Iris pigment epithelial cell (primary cell): Measurements from ENCODE around the gene GGTLC1.

ENCODE experiments used
- DNase-seq: peaks from one replicate; pipeline ENCODE4 v3.0.0-alpha.2; 2011; ENCODE audit warnings: low read depth

The GGTLC1 gene

GRCh38 chr20:23963941-23964340, 24.6 kb downstream of the GGTLC1 start:
- DNase-seq = no peak

GRCh38 chr20:23962272-23962671, 26.3 kb downstream of the GGTLC1 start:
- no peak for DNase-seq

- DNase-seq = no peak
These were observed 29.5 kb downstream of the GGTLC1 start for GRCh38 chr20:23959054-23959453.

DNA sequence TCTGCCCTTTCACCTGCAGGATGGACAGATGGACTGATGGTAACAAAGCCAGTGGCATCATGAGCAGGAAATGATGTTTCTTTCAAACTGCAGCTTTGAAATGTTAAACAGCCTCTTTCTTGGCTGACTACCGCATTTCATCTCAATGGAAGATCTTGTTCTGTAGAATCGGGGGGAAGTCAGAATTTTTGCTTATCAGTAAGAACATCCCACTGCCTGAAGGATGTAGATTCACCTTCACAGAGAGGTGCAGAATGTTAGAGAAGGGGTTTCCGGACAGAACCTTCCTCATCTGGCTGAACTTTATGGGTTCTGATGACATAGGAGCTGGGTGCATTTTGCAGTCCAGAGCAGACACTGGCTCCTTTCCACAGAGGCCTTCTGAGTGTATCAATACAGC, 32.7 kb downstream of the GGTLC1 start:
- no peak for DNase-seq

- DNase-seq = no peak
These were observed 34.4 kb downstream of the GGTLC1 start for GRCh38 chr20:23954008-23954745.

GRCh38 chr20:23946206-23946605, 42.4 kb downstream of the GGTLC1 start:
- no peak for DNase-seq

DNA sequence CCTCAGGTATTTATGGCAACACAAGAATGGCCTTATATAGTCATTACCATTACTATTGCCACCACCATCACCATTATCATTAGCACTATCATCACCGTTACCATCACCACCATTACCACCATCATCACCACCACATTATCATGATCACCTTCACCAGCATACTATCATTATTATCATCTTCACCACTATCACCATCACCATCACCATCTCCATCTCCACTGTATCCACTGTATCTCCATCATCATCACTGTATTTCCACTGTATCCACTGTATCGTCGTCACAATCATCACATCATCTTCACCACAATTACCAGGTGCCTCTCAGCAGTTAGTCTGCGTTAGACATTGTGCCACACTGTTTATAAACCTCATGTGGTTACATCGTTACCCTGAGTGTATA, 45.3 kb downstream of the GGTLC1 start:
- no peak for DNase-seq

GRCh38 chr20:23939641-23940040, 48.9 kb downstream of the GGTLC1 start:
- no peak for DNase-seq

- DNase-seq = no peak
These were observed 49.5 kb downstream of the GGTLC1 start for GRCh38 chr20:23939063-23939462.

- no peak for DNase-seq
These were observed 50.5 kb downstream of the GGTLC1 start for GRCh38 chr20:23938118-23938438.

DNA sequence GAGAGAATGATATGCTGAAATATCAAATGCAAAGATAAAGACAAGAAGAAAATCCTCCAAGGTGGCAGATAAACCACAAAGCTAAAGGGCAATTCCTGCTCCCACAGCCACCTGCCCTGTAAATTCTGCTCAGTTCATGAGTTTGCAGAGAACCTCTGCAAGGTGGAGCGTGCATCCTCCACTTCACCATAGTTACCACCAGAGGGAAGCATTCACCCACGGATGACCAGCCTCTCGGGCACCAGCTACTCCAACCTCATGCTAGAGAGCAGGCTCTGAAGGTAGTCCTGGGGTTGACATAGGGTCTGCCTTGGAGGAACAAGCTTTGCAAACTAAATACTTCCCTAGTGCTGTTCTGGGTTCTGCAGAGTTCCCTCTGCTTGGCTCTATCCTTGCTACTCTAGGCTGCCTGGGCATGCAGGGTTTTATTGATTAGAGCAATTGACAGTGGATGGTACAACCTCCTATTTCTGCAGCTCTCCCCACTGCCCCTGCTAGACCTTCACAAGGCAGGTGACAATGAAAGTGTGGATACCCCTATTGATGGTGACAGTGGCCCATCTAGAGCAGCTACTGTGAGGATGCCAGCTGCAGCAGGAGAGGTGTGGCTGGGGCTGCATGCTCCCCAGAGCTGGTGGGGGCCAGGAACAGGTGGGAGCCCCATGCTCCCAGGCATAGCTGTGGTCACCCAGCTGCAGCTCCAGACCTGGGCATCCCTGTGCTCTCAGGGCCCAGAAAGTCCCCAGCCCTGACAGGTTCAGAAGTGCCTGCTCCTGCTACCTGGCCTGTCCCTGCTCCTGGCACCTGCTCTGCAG, 51.1 kb downstream of the GGTLC1 start:
- peak; percentile 43 for DNase-seq
